HG03571 (cell line): ENCODE data around the gene ULK2.

Experiments used
- ATAC-seq: cut with Tn5 transposase; IDR thresholded peaks from one replicate; pipeline ENCODE4 v1.9.1; 2021; ENCODE audit not compliant: unreplicated experiment

The ULK2 gene

DNA sequence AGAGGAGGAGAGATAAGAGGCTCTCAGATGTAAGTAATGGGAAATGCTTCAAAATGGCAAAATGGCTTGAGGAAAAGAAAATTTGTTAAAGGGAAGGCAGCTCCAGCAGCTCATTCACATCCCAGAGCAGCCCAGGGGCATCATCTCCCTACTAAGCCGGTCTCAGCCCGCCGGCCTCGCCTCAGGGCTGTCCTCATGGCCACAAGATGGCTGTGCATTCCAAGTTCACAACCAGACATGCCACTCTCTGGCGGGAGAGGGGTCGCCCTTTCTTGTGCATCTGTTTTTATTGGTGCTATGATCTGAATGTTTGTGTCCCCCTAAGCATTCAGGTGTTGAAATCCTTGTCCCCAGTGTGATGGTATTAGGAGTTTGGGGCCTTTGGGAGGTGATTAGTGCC, 137.8 kb downstream of the ULK2 start:
- ATAC-seq = no peak

DNA sequence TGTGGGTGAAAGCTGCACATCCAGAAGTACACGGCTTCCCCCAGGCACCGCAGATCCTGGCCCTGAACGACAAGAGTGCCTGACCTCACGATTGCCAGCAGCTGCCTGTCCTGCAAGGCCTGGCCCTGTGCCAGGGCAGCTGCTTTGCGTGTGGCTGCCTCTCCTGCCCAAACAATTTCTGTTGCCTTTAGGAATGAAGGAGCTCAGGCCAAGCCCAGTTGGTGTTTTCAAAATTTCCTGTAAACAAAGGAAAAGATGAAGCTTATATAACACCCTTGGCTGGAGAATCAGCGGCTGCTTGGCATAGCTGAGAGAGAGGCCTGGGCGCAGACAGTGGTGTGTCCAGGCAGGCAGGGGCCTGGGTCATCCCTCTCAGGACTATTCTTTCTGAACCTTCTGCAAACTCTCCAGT, 139.6 kb downstream of the ULK2 start:
- ATAC-seq = no peak

DNA sequence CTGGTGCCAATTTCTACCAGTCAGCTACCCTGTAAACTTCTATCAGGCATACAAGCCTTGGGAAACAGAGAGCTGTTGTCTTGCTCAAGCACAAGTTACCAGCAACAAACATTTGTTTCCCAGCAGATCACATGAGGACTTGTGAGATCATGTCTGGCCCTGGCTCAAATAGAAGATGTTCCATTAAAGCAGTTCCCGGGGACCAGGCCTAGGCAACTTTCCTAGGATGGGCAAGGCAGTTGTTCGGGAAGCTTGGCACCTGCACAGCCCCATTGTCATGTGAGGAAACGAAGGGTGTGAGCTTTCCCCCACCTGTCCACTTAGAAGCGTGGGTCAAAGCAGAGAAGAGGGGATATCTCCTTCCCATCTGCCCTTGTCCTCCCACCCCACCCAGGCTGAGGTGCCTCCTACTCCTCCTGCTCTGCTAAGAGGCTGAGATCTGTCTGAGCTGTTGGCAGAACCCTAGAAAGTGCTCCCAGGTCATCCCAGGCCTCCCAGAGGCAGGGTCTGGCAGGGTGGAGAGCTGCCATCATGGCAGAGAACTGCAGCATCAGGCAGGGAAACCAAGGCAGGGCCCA, 140.1 kb downstream of the ULK2 start:
- ATAC-seq = no peak

DNA sequence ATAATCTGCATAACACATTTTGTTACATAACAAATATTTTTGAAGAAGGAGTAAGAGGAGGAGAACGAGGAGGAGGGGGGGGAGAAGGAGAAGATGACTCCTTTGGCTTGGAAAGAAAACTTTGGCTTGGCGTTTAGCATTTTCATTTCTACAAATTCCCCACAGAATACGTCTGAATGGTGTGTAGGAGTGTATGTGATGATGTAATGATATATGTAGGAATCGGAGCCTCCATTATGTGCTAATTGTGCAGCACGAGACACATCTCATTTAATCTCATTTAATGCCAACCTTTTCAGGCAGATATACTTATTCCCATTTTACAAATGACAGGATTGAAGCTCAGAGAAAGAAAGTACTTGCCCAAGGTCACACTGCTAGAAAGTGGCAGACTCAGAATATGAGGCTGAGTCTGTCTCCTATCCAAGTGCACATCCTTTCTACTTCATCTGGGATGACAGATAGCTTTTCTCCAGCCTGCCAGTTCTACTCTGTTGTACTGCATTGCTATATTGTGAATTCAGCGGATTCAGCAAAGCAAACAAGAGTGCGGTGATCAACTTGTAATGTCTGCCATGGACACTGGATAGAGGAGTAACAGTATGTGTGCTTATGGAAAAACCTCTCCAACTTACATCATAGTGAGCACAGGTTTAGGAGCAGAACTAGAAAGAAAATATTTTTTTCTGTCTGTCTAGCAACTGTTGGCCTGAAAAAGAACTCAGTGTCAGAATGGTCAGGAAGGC, 140.9 kb downstream of the ULK2 start:
- ATAC-seq = no peak

DNA sequence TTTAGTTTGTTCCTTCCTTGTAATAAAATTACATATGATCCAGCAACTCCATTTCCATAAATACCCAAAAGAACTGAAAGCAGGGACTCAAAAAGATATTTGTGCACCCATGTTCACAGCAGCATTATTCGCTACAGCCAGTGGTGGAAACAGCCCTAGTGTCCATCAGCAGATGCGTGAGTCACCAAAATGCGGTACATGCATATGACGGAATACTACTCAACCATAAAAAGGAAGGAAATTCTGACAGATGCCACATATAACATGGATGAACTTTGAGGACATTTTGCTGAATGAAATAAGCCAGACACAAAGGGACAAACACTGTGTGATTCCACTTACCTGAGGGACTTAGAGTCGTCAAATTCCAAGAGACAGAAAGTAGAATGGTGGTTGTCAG, 142.2 kb downstream of the ULK2 start:
- ATAC-seq = no peak

DNA sequence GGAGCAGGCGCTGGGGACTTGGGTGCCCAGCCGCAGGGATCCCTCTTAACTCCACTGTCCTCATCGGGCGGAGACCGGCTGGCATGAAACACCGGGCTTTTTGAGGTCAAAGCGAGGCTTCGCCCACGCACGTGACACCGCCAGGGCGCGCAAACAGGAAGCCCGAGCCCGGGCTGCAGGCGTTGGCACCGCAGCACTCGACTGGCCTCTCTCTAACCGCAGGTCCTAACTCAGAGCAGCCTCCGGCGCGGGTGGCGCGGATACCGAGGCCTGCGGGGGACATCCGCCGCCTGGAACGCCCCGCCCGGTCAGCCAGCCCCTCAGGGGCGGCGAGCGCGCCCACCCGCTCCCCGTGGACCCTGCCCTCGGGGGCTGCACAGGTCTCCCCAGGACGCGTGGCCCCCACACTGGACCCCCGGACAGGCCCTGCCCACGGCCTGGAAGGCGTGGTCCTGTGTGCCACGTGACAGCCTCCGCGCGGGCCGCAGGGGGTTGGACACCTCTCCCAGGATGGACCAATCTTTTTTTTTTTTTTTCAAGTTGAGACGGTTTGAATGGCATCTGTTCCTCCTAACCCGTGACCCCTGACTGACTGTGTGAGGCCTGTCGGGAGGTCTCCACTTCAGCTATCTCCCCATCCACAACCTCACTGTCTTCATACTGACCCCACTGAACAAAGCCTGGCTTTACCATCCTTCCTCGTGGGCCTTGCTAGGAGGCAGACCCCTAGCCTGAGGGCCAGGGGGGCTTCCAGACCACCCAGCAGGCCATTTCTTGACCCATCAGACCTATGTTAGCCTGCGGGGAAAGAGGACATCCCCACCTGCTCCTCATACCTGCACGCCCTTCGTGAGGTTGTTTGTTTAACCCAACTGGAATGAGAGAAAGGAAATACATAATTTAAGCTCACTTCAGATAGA, 143.0 kb downstream of the ULK2 start:
- ATAC-seq = no peak

DNA sequence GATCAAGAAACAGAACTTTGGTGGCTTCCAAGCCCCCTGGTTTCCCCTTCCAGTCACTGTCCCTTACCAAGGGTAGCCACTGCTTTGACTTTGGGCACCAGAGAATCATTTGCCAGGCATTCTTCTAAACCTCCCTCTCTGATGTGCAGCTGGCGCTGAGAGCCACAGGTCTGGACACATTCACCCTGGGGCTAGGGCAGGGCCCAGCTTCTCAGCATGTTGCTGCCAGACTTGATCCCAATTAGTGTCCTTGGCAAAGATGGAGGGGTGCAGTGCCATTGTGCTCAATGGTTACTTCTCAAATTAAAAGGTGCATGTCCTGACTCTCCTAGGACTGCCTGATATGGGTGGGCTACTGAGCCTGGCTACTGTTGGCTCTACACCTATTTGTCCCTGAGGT, 143.8 kb downstream of the ULK2 start:
- no peak for ATAC-seq
